Putamen (tissue), 1 donor: ENCODE measurements around the gene TSC1.

Experiments used
- DNase-seq: peaks from one replicate; pipeline ENCODE4 v3.0.0-alpha.2; 2016; ENCODE audit warnings: low spot score

Gene TSC1

GRCh38 chr9:132862533-132862932 lies 81.9 kb downstream of the TSC1 start:
- DNase-seq = no peak

GRCh38 chr9:132861666-132862065 lies 82.8 kb downstream of the TSC1 start:
- no peak for DNase-seq

GRCh38 chr9:132858751-132859150 lies 85.7 kb downstream of the TSC1 start:
- no peak for DNase-seq

- no peak for DNase-seq
Observed at GRCh38 chr9:132857616-132858342, 86.6 kb downstream of the TSC1 start.

GRCh38 chr9:132857031-132857430 lies 87.4 kb downstream of the TSC1 start:
- no peak for DNase-seq

GRCh38 chr9:132855904-132856303 lies 88.5 kb downstream of the TSC1 start:
- no peak for DNase-seq

GRCh38 chr9:132854832-132855231 lies 89.6 kb downstream of the TSC1 start:
- DNase-seq = no peak

GRCh38 chr9:132853482-132853881 lies 90.9 kb downstream of the TSC1 start:
- no peak for DNase-seq

- DNase-seq = no peak
Observed at GRCh38 chr9:132849185-132849706, 95.2 kb downstream of the TSC1 start.

- no peak for DNase-seq
Observed at GRCh38 chr9:132846918-132847515, 97.4 kb downstream of the TSC1 start.

- no peak for DNase-seq
Observed at GRCh38 chr9:132846109-132846917, 98.1 kb downstream of the TSC1 start.

GRCh38 chr9:132842124-132843044 lies 102.0 kb downstream of the TSC1 start:
- no peak for DNase-seq
